Measurements from ENCODE around the gene TMEM256.

Gene TMEM256

DNA sequence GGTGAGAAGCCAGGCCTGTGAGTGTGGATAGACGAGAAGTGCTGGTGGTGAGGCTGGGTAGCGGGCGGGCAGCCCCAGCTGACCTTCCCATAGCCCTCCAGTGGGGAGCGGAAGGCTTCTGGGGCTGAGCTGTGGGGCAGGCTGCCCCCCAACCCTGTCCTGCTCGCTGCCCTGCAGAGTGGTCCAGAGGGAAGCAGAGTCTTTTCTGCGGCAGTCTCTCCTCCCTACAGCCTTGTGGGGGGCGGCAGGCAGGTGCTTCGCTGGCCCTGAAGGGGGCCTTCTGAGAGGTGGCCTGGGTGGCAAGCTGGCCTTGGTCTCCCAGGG, 7.5 kb upstream of the TMEM256 start:
- Histone ChIP-seq H3K4me3 (ENCODE audit: low read depth, low read length) (no peak overlapping the region), H3K27me3 (no peaks in the 10 kb centered on the region), H3K9me3 (no peaks in the 10 kb centered on the region), H3K4me1 (no peaks in the 10 kb centered on the region), H3K36me3 (no peaks in the 10 kb centered on the region)
- DNase-seq: no peak
- TF ChIP-seq CTCF (IDR thresholded peaks at IDR 0.05; ENCODE audit: low read depth, low read length): no peak

- Histone ChIP-seq H3K27me3 (no peaks in the 10 kb centered on the region), H3K9me3 (no peaks in the 10 kb centered on the region), H3K4me1 (no peaks in the 10 kb centered on the region), H3K36me3 (no peaks in the 10 kb centered on the region), H3K4me3 (ENCODE audit: low read depth, low read length) (no peak overlapping the region)
- DNase-seq: no peak
- no peak for TF ChIP-seq CTCF (IDR thresholded peaks at IDR 0.05; ENCODE audit: low read depth, low read length)
Measured at GRCh38 chr17:7410634-7411426, 6.9 kb upstream of the TMEM256 start.

- no peaks in the 10 kb centered on the region for H3K27me3 ChIP-seq
- no peaks in the 10 kb centered on the region for H3K36me3 ChIP-seq
- no peak for TF ChIP-seq CTCF (IDR thresholded peaks at IDR 0.05; ENCODE audit: low read depth, low read length)
- no peaks in the 10 kb centered on the region for H3K9me3 ChIP-seq
- no peaks in the 10 kb centered on the region for H3K4me1 ChIP-seq
- no peak overlapping the region for H3K4me3 ChIP-seq (ENCODE audit: low read depth, low read length)
- no peak for DNase-seq
Measured at GRCh38 chr17:7409716-7410115, 5.8 kb upstream of the TMEM256 start.

DNA sequence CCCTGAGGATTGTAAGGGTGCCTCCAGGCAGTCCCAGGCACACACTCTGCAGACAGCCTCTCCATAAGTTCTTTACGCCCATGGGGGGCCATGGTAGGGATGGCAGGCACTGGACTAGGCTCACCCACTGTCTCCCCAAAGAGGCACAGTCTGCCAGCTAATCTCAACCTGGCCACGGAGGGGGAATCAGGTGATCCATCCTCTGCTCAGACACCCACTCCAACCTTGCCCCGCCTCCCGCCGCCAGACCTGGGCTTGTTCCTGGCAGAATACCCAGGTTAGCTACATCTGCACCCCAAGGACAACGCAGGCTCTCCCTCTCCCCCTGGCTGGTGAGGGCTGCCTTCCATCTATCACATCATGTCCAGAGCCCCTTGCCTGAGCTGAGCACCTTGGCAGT, 5.0 kb upstream of the TMEM256 start:
- TF ChIP-seq CTCF (IDR thresholded peaks at IDR 0.05; ENCODE audit: low read depth, low read length): no peak
- H3K4me1 ChIP-seq: no peaks in the 10 kb centered on the region
- no peak for DNase-seq
- no peaks in the 10 kb centered on the region for H3K9me3 ChIP-seq
- no peak overlapping the region for H3K4me3 ChIP-seq (ENCODE audit: low read depth, low read length)
- H3K36me3 ChIP-seq: no peaks in the 10 kb centered on the region
- no peaks in the 10 kb centered on the region for H3K27me3 ChIP-seq

GRCh38 chr17:7408252-7408727, 4.4 kb upstream of the TMEM256 start:
- Histone ChIP-seq H3K4me3 (ENCODE audit: low read depth, low read length) (no peak overlapping the region), H3K36me3 (no peaks in the 10 kb centered on the region), H3K9me3 (no peaks in the 10 kb centered on the region), H3K27me3 (no peaks in the 10 kb centered on the region), H3K4me1 (no peaks in the 10 kb centered on the region)
- DNase-seq: no peak
- TF ChIP-seq CTCF (IDR thresholded peaks at IDR 0.05; ENCODE audit: low read depth, low read length): no peak

DNA sequence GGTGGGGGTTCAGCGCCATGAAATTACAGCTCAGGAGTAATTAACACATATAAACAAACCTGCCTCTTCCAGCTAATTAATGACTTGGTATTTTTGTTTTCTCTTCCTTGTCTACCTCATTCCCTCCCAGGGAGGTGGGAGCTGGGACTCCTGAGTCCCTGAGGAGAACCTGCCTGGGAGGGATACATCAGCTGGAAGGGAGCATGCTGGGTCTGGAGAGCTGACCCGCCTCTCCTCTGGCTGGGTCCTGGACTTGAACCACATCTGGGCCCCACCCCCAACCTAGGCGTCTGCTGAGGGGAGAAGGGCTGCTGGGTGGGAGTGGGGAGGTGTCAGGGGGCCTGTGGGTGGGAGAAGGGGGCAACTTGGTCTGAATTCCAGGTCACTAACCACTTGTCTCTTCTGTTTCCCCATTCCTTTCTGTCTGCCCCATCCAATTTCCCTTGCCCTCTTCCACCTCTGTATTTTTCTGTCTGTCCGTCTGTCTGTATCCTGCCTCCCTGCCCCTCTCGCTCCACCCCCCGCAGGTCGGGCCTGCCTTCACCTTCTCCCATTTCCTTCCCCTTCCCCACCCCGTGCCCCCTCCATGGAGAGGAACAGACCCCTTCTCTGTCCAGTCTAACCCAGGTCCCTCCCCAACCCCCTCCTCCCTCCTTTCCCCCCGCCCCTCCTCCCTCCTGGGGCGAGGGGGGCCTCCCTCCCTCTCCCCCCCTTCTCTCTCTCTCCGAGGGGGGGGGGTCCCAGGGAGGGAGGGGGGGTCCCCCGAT, 3.8 kb upstream of the TMEM256 start, which contains the start of gene NLGN2:
Gene NLGN2 (plus strand): TSS at position 361 of the 767 bp plus-strand sequence. CDS start 411 bp downstream, outside the sequence.
- Histone ChIP-seq H3K4me1 (no peaks in the 10 kb centered on the region), H3K9me3 (no peaks in the 10 kb centered on the region), H3K4me3 (ENCODE audit: low read depth, low read length) (no peak within 1 kb of the TSS), H3K36me3 (no peaks in the 10 kb centered on the region), H3K27me3 (no peaks in the 10 kb centered on the region)
- DNase-seq: no peak
- no peak for TF ChIP-seq CTCF (IDR thresholded peaks at IDR 0.05; ENCODE audit: low read depth, low read length)
